GM19397 (cell line): Measurements from ENCODE around the gene BARX2.

Experiments used
- ATAC-seq: cut with Tn5 transposase; IDR thresholded peaks from one replicate; pipeline ENCODE4 v1.9.1; 2021; ENCODE audit warnings: mild to moderate bottlenecking, moderate library complexity; ENCODE audit not compliant: unreplicated experiment

Gene BARX2

GRCh38 chr11:129435499-129436245 lies 60.0 kb downstream of the BARX2 start:
- no peak for ATAC-seq

DNA sequence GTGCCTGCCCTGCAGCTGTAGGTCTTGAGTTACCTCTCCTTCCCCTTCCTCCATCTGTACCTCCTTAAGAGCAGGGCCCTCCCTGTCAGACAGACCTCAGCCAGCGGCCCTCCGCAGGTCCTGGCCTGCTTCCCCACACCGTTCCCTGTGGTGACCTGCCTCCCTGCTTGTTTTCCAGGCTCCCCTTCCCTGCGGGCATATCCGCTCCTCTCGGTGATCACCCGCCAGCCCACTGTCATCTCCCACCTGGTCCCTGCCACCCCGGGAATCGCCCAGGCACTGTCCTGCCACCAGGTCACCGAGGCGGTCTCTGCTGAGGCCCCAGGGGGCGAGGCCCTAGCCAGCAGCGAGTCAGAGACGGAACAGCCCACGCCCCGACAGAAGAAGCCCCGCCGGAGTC lies 60.9 kb downstream of the BARX2 start:
- no peak for ATAC-seq

DNA sequence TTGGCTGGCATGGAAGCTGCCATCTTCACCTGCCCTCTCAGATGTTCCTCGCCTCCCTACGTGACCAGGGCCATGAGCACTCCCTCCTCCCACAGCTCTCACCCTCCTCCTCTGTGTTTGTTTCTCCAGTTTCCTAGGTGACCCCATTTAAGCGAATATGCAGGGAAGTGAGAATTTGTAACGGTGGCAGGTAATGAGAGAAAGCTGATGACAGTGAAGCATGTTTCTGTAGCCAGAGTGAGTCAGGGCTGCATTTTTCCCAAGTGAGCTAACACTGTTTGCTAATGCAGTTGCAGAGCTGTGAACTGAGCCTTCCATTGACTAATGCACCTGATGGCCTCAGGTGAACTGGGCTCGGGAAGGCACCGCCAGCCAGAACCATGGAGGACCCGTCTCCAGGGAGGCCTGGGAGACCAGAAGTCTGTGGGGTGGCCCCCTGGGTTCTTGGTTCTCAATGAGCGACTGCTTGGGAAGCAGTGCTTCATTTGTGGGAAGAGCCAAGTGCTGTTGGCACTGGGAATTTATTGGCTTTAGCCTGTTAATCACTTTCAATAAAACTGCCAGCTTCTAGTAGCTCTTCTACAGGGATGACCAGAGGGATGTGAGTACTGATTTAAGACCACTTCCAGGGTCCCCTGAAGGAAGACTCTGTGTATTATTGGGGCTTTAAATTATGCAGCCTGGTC lies 64.5 kb downstream of the BARX2 start:
- no peak for ATAC-seq

- no peak for ATAC-seq
Observed at GRCh38 chr11:129442171-129442570, 66.5 kb downstream of the BARX2 start.

GRCh38 chr11:129443276-129443675 lies 67.6 kb downstream of the BARX2 start:
- no peak for ATAC-seq

- no peak for ATAC-seq
Observed at GRCh38 chr11:129444274-129444673, 68.6 kb downstream of the BARX2 start.

DNA sequence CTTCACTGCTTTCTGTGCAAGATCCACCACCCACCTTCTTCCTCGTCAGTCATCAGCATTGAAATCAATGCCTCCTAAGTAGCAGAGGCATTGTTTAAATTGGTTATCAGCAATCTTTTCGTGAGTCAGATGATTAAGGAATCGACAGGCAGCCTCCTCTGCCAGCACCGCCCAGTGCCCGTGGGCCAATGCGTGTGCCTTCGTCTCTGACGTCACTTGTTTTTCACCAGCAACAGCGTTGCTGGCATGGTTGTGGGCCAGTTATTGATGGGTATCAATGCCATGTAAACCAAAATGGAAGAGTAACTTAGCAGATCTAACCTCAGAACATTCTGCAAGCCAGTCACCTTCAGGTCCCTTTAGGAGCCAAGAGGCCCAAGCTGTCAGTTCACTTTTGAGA lies 69.6 kb downstream of the BARX2 start:
- no peak for ATAC-seq

DNA sequence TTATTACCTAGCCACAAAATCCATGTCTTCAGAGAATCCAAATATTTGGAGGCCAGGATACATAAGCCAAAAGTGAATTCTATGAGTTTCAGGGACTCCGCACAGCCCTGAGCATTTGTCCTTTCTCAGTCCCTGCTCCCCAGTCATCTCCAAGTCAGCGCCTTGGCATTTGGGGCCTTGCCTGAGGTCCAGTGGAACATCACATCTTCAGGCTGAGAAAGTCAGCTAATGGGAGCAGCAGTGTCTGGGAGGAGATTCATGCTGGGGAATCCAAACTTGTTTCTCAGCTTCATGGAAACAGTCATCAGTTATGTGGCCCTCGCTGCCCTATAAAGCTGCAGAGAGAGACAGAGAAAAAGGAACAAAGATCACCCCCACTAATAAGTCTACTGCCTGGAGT lies 70.9 kb downstream of the BARX2 start:
- ATAC-seq: no peak

GRCh38 chr11:129447654-129448239 lies 72.1 kb downstream of the BARX2 start:
- ATAC-seq: no peak

DNA sequence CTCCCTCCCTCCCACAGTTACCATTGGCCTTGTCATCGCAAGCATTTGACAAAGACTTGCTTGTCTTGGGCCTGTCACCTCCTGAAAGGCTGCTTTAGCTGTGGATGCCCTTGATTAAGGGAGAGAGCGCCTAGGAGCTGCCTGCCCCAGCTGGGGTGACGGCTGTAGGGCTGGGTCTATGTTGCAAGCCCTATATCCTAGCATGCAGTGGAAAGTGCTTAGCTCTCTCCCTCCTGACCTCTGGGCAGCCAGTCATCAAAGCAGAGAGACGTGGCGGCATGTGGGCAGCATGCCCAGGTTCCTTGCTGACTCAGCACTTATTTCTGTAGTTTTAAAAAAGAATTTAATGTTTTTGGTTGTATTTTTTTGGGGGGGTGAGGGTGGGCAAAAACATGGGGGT lies 75.9 kb downstream of the BARX2 start:
- ATAC-seq: no peak

GRCh38 chr11:129453293-129453721 lies 77.7 kb downstream of the BARX2 start:
- no peak for ATAC-seq

DNA sequence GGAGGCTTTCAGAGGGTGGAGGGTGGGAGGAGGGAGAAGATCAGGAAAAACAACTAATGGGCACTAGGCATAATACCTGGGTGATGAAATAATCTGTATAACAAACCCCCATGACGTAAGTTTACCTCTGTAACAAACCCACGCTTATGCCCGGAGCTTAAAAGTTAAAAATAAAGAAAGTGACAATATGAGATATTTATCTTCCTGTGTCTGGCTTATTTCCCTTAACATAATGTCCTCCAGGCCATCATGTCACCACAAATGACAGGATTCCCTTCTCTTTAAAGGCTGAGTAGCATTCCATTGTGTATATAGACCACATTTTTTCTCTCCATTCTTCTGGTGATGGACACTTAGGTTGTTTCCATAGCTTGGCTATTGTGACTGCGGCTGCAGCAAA lies 79.5 kb downstream of the BARX2 start:
- ATAC-seq: no peak

DNA sequence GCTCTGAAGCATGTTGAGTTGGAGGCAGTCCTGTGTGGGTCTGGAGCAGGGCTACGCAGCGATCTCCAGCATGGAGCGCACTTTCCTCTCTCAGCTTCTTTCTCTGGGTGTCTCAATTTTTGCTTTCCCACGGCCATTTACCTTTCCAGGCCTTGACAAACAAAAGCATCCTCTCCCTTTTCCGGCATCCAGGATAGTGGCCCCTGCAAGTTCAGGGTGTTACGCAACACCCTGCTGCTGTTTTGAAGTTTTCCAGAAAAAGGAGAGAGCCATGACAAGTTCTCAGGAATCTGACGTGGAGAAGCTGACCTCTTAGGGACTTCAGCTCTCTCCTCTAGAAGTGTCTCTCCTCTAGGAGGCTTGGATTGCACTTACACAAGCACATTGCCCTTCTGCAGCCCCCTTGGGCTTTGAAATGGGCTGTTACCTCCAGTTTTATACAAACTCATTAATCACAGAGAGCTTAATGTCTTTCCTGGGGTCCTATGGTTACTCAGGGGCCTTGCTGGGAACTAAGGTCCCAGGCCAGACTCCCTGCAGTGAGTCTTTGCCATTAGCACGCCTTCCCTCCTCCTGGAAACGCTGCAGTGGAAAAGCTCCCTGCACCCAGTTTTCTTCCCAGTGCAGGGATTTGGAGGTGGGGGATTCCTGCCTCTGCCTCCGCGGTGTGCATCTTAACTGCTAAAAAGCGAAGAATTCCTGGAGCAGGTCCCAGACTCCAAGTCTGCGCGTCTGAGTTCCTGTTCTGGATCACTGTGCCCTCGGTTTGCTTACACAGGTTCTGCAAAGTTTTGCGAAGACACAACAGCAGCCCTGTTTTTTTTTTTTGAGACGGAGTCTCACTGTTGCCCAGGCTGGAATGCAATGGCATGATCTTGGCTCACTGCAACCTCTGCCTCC lies 80.4 kb downstream of the BARX2 start:
- no peak for ATAC-seq

GRCh38 chr11:129457321-129457720 lies 81.7 kb downstream of the BARX2 start:
- no peak for ATAC-seq

GRCh38 chr11:129458278-129458677 lies 82.6 kb downstream of the BARX2 start:
- no peak for ATAC-seq

GRCh38 chr11:129458756-129459535 lies 83.3 kb downstream of the BARX2 start:
- no peak for ATAC-seq

DNA sequence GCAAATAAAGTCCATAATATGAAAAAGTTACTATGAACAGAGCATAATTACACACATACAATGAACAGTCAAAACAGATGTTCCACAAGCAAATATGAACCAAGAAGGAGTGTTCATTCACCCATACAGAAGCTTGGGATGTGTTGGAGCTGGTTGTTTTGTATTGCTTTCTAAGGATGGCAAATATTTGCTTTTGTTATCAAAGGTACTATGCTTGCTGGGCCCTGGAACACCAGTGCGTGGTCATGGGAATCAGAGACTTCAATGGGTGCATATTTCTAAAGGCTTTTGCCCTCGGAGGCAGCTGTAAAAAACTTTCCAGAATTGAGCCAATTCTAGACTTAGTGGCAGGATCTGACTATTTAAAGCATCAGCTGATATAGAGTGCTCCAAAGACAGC lies 85.1 kb downstream of the BARX2 start:
- no peak for ATAC-seq

DNA sequence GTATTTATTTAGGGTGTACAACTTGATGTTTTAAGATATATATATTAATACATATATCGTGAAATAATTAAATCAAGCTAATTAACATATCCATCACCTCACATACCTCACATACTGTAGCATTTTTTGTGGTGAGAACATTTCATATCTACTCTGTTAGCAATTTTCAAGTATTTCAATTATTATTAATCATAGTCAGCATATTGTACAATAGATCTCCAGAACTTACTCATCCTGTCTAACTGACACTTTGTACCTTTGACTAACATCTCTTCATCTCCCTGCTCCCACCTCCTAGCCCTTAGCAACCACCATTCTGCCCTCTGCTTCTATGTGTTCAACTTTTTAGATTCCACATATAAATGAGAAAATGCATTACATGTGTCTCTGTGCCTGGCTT lies 108.4 kb downstream of the BARX2 start:
- ATAC-seq: no peak

- ATAC-seq: no peak
Observed at GRCh38 chr11:129489249-129489648, 113.6 kb downstream of the BARX2 start.

DNA sequence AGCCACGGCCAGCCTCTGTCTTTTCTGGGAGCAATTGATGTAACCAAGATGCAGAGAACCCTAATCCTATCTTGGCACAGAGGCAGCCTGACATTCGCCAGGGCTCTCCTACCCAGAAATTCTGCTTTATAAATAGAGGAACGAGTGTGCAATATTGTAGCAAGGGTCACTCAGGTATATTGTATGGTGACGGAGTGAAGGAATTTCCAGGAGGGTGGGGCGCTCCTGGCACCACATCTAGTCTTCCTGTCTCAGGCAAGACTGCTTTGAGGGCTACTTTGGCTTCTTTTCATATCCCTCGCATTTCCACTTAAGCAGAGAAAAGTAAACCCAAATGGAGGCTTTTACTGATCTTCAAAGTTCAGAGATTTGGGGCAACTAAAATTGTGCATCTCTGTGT lies 114.4 kb downstream of the BARX2 start:
- ATAC-seq: no peak
